Activated naive CD8-positive, alpha-beta T cell treated with anti-CD3 and anti-CD28 coated beads, Interleukin-2, amount 50 U/mL, for 24 hours (primary cell): ENCODE results near the gene COL23A1.
"Not testable (repeated sequence)": the region's sequence is repeated elsewhere in the genome, so short reads cannot be mapped to it uniquely, and the experiment has no call there.

Experiments used
- ATAC-seq: fragments of 150-1000 bp; cut with Tn5 transposase; one replicate; pipeline ENCODE4 v1.10.0; 2021
- DNase-seq: peaks from one replicate; pipeline ENCODE4 v3.0.0; 2021
- H3K27ac Mint-ChIP-seq: one replicate; pipeline ENCODE4 v1.8.0; 2021; ENCODE audit warnings: mild to moderate bottlenecking, mixed read lengths
- H3K27me3 Mint-ChIP-seq: one replicate; pipeline ENCODE4 v1.8.0; 2021; ENCODE audit warnings: mixed read lengths
- H3K36me3 Mint-ChIP-seq: one replicate; pipeline ENCODE4 v1.8.0; 2021; ENCODE audit warnings: low read depth, mixed read lengths
- H3K4me1 Mint-ChIP-seq: one replicate; pipeline ENCODE4 v1.8.0; 2021; ENCODE audit warnings: mixed read lengths
- H3K4me3 Mint-ChIP-seq: one replicate; pipeline ENCODE4 v1.8.0; 2021; ENCODE audit warnings: mild to moderate bottlenecking, moderate library complexity, mixed read lengths
- H3K9me3 Mint-ChIP-seq: one replicate; pipeline ENCODE4 v1.8.0; 2021; ENCODE audit warnings: mixed read lengths

The COL23A1 gene

GRCh38 chr5:178259623-178260536 is 330.3 kb downstream of the COL23A1 start:
- Mint-ChIP-seq H3K4me1 (peaks cover 1% of the 10 kb centered on the region), H3K27me3 (no peaks in the 10 kb centered on the region), H3K36me3 (no peaks in the 10 kb centered on the region), H3K27ac (no peak overlapping the region), H3K4me3 (no peak overlapping the region), H3K9me3 (no peaks in the 10 kb centered on the region)
- ATAC-seq (no peak), DNase-seq (no peak)

GRCh38 chr5:178257650-178258049 is 332.5 kb downstream of the COL23A1 start:
- Mint-ChIP-seq H3K27ac (no peak overlapping the region), H3K4me3 (no peak overlapping the region), H3K36me3 (no peaks in the 10 kb centered on the region), H3K27me3 (no peaks in the 10 kb centered on the region), H3K9me3 (no peaks in the 10 kb centered on the region), H3K4me1 (peaks cover 1% of the 10 kb centered on the region)
- ATAC-seq (no peak), DNase-seq (no peak)

GRCh38 chr5:178256746-178257145 is 333.4 kb downstream of the COL23A1 start:
- Mint-ChIP-seq H3K4me3 (no peak overlapping the region), H3K9me3 (no peaks in the 10 kb centered on the region), H3K27me3 (no peaks in the 10 kb centered on the region), H3K4me1 (peaks cover 1% of the 10 kb centered on the region), H3K36me3 (no peaks in the 10 kb centered on the region), H3K27ac (no peak overlapping the region)
- ATAC-seq (no peak), DNase-seq (no peak)

- H3K4me3 Mint-ChIP-seq, H3K9me3 Mint-ChIP-seq, ATAC-seq, H3K27me3 Mint-ChIP-seq, DNase-seq, H3K36me3 Mint-ChIP-seq, H3K27ac Mint-ChIP-seq: not testable (repeated sequence)
- peaks cover 16% of the 10 kb centered on the region for H3K4me1 Mint-ChIP-seq
These were observed 336.6 kb downstream of the COL23A1 start for GRCh38 chr5:178253632-178254031.

GRCh38 chr5:178252258-178252657 is 337.9 kb downstream of the COL23A1 start:
- no peaks in the 10 kb centered on the region for H3K27me3 Mint-ChIP-seq
- no peaks in the 10 kb centered on the region for H3K9me3 Mint-ChIP-seq
- H3K27ac Mint-ChIP-seq: no peak overlapping the region
- H3K4me1 Mint-ChIP-seq: peaks cover 22% of the 10 kb centered on the region
- DNase-seq (no peak), ATAC-seq (no peak)
- no peak overlapping the region for H3K4me3 Mint-ChIP-seq
- no peaks in the 10 kb centered on the region for H3K36me3 Mint-ChIP-seq

GRCh38 chr5:178250263-178250662 is 339.9 kb downstream of the COL23A1 start:
- H3K9me3 Mint-ChIP-seq: no peaks in the 10 kb centered on the region
- no peak overlapping the region for H3K27ac Mint-ChIP-seq
- no peak for DNase-seq
- no peaks in the 10 kb centered on the region for H3K36me3 Mint-ChIP-seq
- ATAC-seq: no peak
- no peak overlapping the region for H3K4me3 Mint-ChIP-seq
- peaks cover 22% of the 10 kb centered on the region for H3K4me1 Mint-ChIP-seq
- no peaks in the 10 kb centered on the region for H3K27me3 Mint-ChIP-seq

- peak overlapping the region; percentile 32 for H3K4me3 Mint-ChIP-seq
- H3K27me3 Mint-ChIP-seq: no peaks in the 10 kb centered on the region
- no peaks in the 10 kb centered on the region for H3K36me3 Mint-ChIP-seq
- peaks cover 22% of the 10 kb centered on the region for H3K4me1 Mint-ChIP-seq
- DNase-seq (peak; percentile 48), ATAC-seq (peak; percentile 83)
- peak overlapping the region; percentile 81 for H3K27ac Mint-ChIP-seq
- H3K9me3 Mint-ChIP-seq: no peaks in the 10 kb centered on the region
These were observed 340.8 kb downstream of the COL23A1 start for GRCh38 chr5:178249191-178249989.

GRCh38 chr5:178248750-178249149 is 341.4 kb downstream of the COL23A1 start:
- H3K27me3 Mint-ChIP-seq: no peaks in the 10 kb centered on the region
- DNase-seq: no peak
- no peaks in the 10 kb centered on the region for H3K9me3 Mint-ChIP-seq
- peaks cover 24% of the 10 kb centered on the region for H3K4me1 Mint-ChIP-seq
- no peak overlapping the region for H3K4me3 Mint-ChIP-seq
- no peaks in the 10 kb centered on the region for H3K36me3 Mint-ChIP-seq
- no peak for ATAC-seq
- H3K27ac Mint-ChIP-seq: no peak overlapping the region

GRCh38 chr5:178247481-178248456 is 342.4 kb downstream of the COL23A1 start:
- peak; percentile 65 for ATAC-seq
- Mint-ChIP-seq H3K27me3 (no peaks in the 10 kb centered on the region), H3K27ac (no peak overlapping the region), H3K4me1 (peaks cover 24% of the 10 kb centered on the region), H3K4me3 (no peak overlapping the region), H3K9me3 (no peaks in the 10 kb centered on the region), H3K36me3 (no peaks in the 10 kb centered on the region)
- peak; percentile 40 for DNase-seq

GRCh38 chr5:178246624-178247279 is 343.4 kb downstream of the COL23A1 start:
- Mint-ChIP-seq H3K27me3 (no peaks in the 10 kb centered on the region), H3K27ac (no peak overlapping the region), H3K4me3 (no peak overlapping the region), H3K9me3 (no peaks in the 10 kb centered on the region), H3K36me3 (no peaks in the 10 kb centered on the region), H3K4me1 (peaks cover 30% of the 10 kb centered on the region)
- ATAC-seq (no peak), DNase-seq (no peak)

- no peak for ATAC-seq
- H3K9me3 Mint-ChIP-seq: no peaks in the 10 kb centered on the region
- H3K27me3 Mint-ChIP-seq: no peaks in the 10 kb centered on the region
- no peaks in the 10 kb centered on the region for H3K36me3 Mint-ChIP-seq
- no peak overlapping the region for H3K27ac Mint-ChIP-seq
- no peak for DNase-seq
- peaks cover 44% of the 10 kb centered on the region for H3K4me1 Mint-ChIP-seq
- H3K4me3 Mint-ChIP-seq: no peak overlapping the region
These were observed 344.8 kb downstream of the COL23A1 start for GRCh38 chr5:178245389-178245788.

- Mint-ChIP-seq H3K9me3 (no peaks in the 10 kb centered on the region), H3K4me3 (no peak overlapping the region), H3K27ac (no peak overlapping the region), H3K27me3 (no peaks in the 10 kb centered on the region), H3K4me1 (peaks cover 42% of the 10 kb centered on the region), H3K36me3 (no peaks in the 10 kb centered on the region)
- ATAC-seq: no peak
- DNase-seq: no peak
These were observed 345.6 kb downstream of the COL23A1 start for GRCh38 chr5:178244576-178244975.

GRCh38 chr5:178242416-178242815 is 347.8 kb downstream of the COL23A1 start:
- ATAC-seq (no peak), DNase-seq (no peak)
- no peaks in the 10 kb centered on the region for H3K9me3 Mint-ChIP-seq
- H3K27me3 Mint-ChIP-seq: no peaks in the 10 kb centered on the region
- H3K4me3 Mint-ChIP-seq: peak overlapping the region; percentile 38
- H3K27ac Mint-ChIP-seq: peak overlapping the region; percentile 47
- no peaks in the 10 kb centered on the region for H3K36me3 Mint-ChIP-seq
- peaks cover 45% of the 10 kb centered on the region for H3K4me1 Mint-ChIP-seq
